Raji (cell line): ENCODE results near the gene SLC38A10.

Experiments
- POLR2A ChIP-seq: IDR thresholded peaks from 2 replicates; pipeline ENCODE4 v1.6.1; 2011; ENCODE audit warnings: low read depth, low read length, control low read depth; ENCODE audit not compliant: insufficient read depth

Gene SLC38A10

DNA sequence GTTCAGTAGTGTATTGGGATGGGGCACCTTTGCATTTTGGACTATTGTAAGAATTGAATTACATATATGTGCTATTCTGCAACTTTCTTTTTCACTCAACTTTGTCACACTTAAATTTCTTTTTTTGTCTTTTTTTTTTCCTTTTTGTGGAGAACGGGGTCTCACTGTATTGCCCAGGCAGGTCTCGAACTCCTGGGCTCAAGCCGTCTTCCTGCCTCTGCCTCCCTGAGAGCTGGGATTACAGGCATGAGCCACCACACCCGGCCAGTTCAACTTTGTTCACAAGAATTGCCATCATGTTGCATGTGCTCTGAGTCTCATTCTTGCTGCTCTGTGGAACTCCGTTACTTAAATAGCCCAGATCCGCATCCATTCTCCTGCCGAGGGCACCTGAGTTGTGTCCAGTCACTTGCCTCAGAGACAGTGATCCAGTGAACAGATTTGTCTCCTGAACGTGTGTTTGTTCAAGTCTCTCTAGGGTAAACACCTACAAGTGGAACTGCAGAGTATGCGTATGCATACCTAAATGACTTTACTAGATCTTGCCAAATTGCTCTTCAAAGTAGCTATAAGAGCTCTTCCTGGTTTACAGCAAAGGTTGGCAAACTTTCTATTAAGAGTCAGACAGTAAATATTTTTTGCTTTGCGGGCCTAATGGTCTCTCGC lies 3.4 kb upstream of the SLC38A10 start:
- TF ChIP-seq POLR2A, result no peak

DNA sequence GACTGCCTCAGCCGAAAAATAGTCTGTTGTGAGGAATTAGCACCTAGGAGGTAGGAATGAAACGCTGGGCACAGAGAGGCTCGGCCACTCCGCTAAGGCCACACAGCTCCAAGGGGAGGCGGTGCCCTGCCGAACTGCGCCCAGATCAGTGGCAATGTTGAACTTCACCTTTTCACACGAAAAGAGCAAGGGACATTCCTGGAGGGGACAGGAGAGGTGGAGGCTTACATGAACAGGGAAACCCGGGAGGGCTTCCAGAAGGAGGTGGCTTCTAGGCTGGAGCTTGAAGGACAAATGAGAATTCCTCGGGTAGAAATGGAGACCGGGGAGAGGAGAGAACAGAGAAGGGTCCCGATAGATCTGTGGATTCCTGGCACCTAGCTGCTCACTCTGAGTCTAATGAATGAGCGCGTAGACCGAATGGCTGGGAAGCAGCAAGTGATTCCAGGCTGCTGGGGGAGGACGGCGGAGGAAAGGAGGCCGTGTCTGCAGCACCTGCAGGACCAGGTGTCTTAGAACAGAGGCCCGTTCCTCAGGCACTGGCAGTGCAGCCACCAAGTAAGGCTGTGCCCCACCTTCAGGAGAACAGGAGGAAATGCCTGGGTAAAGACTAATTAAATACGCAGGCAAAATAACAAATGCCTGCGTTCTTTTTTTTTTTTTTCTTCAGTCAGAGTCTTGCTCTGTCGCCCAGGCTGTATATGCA lies 722 bp upstream of the SLC38A10 start:
- peak; percentile 42 for TF ChIP-seq POLR2A

DNA sequence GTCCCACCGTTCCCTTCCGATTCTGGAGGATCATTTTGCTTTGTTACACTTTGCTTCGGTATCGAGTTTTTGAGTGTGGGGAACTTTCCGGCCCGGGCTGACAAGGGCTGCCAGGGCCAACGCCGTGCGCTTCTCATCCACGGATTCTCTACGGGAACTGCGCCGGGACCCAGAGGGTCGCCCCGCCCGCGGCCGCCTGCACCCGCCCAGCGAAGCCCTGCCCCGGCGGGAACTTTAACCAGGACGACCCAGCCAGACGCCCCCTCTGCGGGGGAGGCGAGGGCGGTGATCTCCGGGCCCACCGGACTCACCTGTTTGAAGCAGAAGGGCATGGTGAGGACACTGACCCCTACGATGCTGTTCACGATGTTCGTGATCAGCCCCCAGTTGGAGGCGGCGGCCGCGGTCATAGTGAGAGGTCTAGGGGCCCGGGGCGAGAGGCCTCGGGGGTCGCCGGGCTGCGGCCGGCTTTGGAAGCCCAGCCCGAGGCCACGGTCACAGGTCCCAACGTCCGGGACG lies 536 bp downstream of the SLC38A10 start:
- no peak for TF ChIP-seq POLR2A

DNA sequence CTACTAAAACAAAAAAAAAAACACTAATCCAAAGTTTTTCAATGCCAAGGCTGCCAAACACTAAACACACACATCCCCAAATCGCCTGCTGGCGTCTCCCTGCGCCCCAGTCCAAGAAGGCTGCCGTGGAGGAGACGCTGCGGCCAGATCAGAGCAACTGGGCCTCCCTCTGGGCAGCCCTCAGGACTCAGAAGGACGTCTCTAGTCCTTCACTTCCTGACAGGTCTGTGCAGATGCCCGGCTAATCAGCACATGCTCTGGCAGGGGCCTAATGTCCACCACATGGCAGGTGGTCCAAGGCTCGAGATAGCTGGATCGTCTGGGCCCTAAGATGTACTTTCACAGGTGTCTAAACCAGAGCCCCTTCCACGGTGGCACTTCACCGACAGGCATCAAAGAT lies 2.7 kb downstream of the SLC38A10 start:
- no peak for TF ChIP-seq POLR2A

DNA sequence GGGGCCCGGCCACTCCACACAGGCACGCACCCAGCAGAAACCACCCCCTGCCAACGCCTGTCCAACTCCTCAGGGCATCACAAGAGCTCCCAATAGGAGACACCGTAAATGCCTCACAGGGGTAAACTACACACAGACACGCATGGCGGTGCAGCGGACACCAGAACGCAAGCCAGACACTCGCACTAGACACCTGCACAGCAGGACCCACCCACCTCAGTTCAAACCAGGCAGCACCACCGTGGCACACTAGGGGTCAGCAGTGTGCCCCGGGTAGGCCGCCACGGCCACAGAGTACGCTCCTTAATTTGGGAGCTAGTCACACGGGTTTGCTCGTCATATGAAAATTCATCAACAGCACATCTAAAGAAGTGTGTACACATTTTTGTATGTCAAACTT lies 3.4 kb downstream of the SLC38A10 start:
- no peak for TF ChIP-seq POLR2A

DNA sequence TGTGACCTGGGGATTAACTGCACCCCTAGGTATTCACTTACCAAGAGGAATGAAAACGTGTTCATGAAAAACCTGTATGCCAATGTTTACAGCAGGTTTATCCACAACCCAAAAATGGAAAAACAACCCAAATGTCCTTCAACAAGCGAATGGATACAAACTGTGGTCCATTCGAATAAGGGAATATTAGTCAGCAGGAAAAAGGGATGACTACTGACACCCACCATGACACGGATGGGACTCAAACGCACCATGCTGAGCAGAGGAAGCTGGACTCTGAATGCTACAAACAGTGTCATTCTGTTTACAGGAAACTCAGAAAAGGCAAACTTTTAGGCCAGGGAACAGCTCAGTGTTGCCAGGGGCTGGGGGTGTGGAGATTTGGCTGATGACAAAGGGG lies 4.9 kb downstream of the SLC38A10 start:
- no peak for TF ChIP-seq POLR2A

DNA sequence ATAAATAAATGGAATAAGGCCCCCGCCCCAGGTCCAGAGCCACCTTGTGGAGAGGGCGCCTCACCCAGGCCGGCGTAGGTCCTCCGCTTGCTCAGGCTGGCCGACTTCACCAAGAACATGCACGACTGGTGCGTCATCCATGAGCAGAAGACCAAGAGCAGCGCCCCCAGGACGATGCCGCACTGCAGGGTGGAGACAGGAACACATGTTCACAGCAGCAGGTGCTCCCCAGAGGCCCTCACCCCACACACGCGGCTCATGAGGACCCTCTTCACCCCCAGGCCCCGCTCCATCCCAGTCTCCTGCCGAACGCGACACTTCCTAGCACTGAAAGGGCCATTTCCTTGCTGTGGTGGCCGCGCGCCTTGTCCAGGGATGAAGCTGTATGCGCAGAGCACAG lies 5.5 kb downstream of the SLC38A10 start:
- no peak for TF ChIP-seq POLR2A

DNA sequence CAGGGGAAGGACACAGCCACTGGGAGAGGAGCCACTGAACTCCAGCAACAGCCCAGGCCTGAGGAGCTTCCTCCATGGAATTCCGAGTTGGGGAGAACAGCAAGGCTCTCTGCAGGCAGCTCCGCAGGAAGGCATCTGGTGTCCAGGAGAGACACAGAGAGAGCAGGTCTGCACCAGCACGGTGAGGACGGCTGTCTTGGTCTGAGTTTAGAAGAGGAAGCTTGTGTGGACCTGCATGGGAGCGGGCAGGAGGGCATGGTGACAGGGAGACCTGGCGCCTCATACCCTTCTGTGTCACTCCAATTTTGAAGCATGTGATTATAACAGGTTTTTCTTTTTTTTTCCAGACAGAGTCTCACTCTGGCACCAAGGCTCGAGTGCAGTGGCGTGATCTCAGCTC lies 6.4 kb downstream of the SLC38A10 start:
- no peak for TF ChIP-seq POLR2A

DNA sequence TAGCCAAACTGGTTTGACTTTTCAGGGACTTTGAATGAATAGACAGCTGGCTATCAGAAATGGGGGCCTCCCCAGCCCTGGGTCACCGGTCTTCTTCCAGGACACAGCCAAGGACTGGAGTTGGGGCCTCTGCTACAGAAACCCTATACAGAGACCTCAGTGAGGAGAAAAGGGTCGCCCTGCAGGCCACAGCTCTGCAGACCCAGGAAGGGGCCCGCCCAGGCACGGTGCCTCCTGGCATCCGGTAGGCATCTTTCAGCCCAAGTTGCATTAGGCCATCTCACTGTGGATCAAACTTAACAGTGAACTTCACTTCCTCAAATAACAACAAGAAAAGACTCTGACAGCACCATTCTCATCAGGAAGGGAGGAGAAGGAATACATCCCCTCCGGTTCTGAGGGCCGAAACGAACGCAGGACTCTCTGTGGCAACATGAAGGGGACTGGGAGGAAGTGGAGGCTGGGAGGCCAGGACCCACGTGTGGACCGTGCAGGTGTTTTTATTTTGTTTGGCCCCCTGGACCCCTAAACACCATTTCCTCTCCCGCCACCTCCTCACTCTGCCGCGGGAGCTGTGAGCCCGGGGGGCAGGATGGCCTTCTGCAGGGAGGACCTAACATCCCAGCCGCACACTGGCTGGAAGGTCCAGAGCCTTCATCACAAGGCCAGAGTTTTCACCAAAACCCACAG lies 7.2 kb downstream of the SLC38A10 start:
- no peak for TF ChIP-seq POLR2A

DNA sequence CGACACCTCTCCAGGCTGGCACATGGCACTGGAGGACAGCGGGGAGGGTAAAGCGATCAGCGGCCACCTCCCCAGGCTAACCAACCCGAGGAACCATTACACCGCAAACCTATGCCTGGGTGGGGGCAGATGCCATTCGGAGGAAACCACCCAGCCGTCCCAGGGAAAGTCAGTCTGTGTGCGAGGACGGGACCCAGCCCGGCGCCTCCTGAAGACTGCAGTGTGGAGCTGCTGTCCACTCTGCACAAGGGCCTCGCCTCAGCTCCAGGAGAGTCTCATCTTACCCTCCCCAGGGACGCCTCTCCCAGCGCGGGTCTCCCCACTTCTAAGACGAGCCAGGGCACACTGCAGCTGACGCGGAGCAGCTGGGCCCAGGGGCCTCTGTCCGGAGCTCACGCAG lies 8.0 kb downstream of the SLC38A10 start:
- no peak for TF ChIP-seq POLR2A

DNA sequence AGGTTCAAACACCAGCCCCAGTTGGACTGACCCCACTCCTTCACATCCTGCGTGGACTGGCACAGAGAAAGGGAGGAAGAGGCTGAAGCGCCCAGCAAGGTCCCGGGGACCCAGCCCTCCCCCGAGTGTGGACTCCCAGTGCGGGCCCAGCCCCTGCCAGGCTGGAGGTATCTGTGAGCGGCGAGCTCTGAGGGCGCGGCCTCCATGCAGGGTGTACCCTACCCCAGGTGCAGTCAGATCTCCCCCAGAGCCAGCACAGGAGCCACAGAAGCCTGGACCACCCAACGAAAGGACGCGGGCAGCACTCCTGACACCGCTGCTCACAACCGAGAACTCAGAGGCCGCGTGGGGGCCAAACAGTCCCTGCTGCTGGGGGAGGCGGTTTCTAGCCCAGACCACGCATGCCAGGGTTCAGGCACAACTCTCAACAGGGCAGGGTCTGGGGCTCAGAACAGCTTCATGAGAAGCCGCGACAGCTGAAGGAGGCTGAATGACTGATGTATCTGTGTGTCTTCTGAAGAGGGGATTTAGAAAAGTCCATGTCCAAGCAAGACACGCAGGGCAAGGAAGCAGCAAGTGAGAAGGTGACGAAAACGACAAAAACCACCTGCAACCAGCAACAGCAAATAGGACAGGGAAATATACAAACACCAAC lies 8.5 kb downstream of the SLC38A10 start:
- TF ChIP-seq POLR2A, result no peak

DNA sequence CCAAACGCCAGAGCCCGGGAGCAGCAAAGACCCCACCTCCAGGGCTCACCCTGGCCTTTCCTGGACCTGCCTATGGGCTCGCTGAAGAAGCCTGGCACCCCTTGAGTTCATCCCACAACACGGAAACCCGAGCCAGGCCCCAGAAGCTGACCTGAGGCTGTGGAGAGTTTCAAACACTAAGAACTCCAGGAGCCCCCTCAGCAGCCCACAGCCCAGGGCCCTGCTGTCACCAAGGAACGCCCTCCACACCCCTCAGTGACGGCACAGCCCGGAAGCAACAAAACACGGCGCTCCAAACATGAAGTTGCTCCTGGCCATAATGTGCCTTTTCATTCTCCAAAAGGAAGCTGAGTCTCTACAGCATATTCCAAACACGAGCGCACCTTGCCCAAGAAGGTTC lies 9.2 kb downstream of the SLC38A10 start:
- no peak for TF ChIP-seq POLR2A

DNA sequence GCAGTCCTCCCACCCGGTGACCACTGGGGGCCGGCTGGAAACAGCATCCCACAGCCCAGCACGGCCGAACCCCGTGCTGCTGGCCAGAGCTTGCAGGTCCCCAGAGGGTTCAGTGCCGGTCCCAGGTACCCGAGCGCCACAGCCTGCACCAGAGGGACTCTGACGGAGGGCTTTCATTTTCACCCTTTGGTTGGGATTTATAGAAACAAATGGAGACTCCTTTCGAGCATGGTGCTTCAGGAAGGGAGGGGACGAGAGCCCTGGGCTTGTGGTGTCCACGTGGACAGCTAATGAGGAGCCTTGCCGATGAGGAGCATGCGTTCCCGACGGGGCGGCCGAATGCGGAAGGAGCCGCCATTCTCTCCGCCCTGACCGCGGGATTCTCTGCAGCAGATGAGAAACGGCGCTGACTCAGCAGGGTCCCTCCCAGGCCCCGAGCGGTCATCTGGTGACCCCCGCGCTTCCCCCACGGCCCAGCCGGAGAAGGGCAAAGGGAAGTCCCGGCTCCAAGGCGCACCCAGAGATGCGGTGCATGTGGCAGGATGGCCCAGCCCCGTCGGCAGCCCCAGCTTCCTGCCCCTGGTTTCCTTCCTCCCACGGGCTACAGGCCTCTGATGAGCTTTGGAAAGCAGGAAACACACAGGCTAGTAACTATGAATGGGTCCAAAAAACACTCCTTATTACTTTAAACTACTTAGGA lies 9.8 kb downstream of the SLC38A10 start:
- no peak for TF ChIP-seq POLR2A

DNA sequence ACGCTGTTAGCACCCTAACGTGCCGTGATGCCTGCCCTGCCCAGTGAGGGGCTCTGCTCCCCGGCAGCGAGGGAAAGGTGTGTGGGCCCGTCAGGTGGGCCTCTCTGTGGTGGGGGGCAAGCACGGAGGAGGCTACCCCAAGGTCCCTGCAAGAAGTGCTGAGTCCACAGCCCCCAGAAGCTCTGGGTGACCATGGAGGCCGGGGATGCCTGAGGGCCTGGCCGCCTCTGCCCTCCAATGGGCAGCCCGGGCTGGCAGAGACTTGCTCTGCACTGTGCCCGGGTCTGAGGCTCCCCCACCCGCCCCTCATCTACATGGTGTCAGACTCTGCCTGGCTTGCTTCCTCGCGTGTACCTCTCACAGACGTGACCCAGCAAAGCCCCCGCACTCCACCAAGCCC lies 12.2 kb downstream of the SLC38A10 start:
- TF ChIP-seq POLR2A, result no peak

DNA sequence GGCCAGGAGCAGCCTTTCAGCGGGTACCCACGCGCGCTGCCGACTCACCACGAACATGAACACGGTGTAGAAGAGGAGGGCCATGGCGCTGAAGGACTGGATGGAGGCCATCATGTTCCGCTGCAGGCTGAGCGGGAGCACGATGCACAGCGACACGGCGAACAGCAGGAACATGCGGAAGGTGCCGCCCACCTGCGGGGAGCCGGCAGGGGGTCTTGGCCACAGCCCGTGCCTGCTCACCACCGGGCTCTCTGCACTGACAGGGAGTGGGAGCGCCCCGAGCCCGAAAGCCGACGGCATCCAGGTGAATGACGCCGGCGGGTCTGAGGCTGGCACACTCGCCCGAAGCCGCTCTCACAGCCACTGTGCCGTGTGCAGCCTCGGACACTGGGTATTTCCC lies 13.0 kb downstream of the SLC38A10 start:
- no peak for TF ChIP-seq POLR2A
